Measurements from ENCODE around the gene CEACAM3. TPM values are rescaled to one million over a fixed set of nuclear protein-coding genes. Genes with fewer than 3 reads are reported as not detected.

Gene CEACAM3
- total and polyA plus RNA-seq, 8 donors, result 0.13 to 0.31 TPM; not detected in 6

DNA sequence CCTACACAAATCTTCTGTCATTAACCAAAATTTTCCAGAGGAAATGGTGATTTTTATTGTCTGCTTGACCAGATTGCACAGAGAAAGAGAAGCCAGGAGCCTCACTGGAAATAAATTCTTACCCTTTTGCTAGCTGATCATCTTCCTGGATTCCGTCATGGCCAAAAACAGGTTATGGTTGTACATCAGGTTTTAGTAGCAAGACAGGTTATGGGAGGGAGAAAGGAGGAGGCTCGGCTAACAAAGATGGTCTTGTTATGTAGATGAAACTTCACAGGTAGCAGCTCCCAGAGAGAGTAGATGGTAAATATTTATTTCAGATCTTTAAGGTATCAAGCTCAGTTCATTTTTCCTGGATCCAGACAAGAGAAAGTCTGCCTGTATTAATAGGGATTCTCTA is 19.7 kb upstream of the CEACAM3 start:
- TF ChIP-seq EP300 (IDR thresholded peaks at IDR 0.05) (no peak), POLR2A (IDR thresholded peaks at IDR 0.05) (no peak), POLR2AphosphoS5 (IDR thresholded peaks at IDR 0.05) (no peak)
- TF ChIP-seq, protein P1, sequence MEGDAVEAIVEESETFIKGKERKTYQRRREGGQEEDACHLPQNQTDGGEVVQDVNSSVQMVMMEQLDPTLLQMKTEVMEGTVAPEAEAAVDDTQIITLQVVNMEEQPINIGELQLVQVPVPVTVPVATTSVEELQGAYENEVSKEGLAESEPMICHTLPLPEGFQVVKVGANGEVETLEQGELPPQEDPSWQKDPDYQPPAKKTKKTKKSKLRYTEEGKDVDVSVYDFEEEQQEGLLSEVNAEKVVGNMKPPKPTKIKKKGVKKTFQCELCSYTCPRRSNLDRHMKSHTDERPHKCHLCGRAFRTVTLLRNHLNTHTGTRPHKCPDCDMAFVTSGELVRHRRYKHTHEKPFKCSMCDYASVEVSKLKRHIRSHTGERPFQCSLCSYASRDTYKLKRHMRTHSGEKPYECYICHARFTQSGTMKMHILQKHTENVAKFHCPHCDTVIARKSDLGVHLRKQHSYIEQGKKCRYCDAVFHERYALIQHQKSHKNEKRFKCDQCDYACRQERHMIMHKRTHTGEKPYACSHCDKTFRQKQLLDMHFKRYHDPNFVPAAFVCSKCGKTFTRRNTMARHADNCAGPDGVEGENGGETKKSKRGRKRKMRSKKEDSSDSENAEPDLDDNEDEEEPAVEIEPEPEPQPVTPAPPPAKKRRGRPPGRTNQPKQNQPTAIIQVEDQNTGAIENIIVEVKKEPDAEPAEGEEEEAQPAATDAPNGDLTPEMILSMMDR (IDR thresholded peaks at IDR 0.05), result no peak
- Histone ChIP-seq H3K27me3 (peaks cover 0 to 20% (median 0%) of the 10 kb centered on the region in 3 donors), H3K4me3 (no peak overlapping the region), H3K27ac (no peak overlapping the region), H3K4me1 (peaks cover 0 to 10% (median 5%) of the 10 kb centered on the region in 4 donors), H3K36me3 (no peaks in the 10 kb centered on the region), H3K9me3 (no peaks in the 10 kb centered on the region)
- intact Hi-C loops (cut with DNase I; ENCODE audit: low total_unique reads), result no loop called here
- peak in 1 of 2 donors; percentile 26 for DNase-seq
- WGBS, 5 donors, result 51 to 79% (median 70%) methylated on average over 2 of the region's 2 CpGs

DNA sequence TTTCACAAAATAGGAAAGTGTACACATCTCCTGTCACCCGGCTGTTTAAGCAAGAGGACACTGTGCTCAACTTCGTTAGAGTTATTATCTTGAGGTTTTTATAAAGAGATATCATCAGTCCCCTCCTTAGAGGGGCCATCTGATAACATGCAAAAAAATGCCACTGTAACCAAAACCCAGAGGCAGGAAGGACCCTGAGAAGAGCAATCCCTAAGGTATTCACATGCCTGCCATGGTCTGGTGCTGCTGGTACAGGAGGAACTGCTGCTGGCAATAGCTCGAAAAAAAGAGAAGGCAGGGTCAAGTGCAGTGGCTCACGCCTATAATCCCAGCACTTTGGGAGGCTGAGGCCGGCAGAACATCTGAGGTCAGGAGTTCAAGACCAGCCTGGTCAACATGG is 12.8 kb upstream of the CEACAM3 start:
- Histone ChIP-seq H3K27me3 (peaks cover 0 to 54% (median 9%) of the 10 kb centered on the region in 3 donors), H3K36me3 (no peaks in the 10 kb centered on the region), H3K4me3 (no peak overlapping the region), H3K4me1 (peaks cover 11 to 17% (median 15%) of the 10 kb centered on the region in 4 donors), H3K9me3 (no peaks in the 10 kb centered on the region), H3K27ac (no peak overlapping the region)
- no peak for TF ChIP-seq POLR2AphosphoS5 (IDR thresholded peaks at IDR 0.05)
- WGBS, 5 donors, result 51 to 58% (median 53%) methylated on average over 5 of the region's 5 CpGs
- no peak for DNase-seq
- intact Hi-C loops (cut with DNase I; ENCODE audit: low total_unique reads), result no loop called here

DNA sequence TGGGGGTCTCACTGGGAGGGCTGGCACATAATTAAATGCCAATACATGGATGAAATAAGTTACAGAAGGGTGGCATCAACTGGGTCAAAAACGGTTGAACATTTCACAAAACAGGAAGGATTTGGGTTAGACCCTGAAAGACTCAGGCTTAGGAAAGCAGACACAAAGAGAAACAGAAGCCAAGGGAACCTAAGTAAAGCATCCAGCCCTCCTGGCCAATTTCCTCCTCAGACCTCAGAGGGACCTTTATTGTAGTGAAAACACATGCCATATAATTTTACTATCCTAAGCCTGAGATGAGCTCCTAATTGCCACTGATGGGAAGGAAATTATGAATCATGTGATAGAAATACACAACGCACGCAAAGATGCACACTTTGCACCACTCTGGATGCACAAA is 12.1 kb upstream of the CEACAM3 start:
- DNase-seq, result no peak
- peaks cover 0 to 50% (median 9%) of the 10 kb centered on the region in 3 donors for H3K27me3 ChIP-seq
- WGBS, 5 donors, result 55 to 75% (median 63%) methylated on average over 3 of the region's 3 CpGs
- H3K4me3 ChIP-seq, result no peak overlapping the region
- TF ChIP-seq, protein P1 (IDR thresholded peaks at IDR 0.05), result no peak
- no peak for TF ChIP-seq POLR2AphosphoS5 (IDR thresholded peaks at IDR 0.05)
- no peak for TF ChIP-seq EP300 (IDR thresholded peaks at IDR 0.05)
- TF ChIP-seq POLR2A (IDR thresholded peaks at IDR 0.05), result no peak
- H3K36me3 ChIP-seq, result no peaks in the 10 kb centered on the region
- H3K27ac ChIP-seq, result no peak overlapping the region
- H3K9me3 ChIP-seq, result no peaks in the 10 kb centered on the region
- intact Hi-C loops (cut with DNase I; ENCODE audit: low total_unique reads), result no loop called here
- H3K4me1 ChIP-seq, result peaks cover 11 to 17% (median 15%) of the 10 kb centered on the region in 4 donors

DNA sequence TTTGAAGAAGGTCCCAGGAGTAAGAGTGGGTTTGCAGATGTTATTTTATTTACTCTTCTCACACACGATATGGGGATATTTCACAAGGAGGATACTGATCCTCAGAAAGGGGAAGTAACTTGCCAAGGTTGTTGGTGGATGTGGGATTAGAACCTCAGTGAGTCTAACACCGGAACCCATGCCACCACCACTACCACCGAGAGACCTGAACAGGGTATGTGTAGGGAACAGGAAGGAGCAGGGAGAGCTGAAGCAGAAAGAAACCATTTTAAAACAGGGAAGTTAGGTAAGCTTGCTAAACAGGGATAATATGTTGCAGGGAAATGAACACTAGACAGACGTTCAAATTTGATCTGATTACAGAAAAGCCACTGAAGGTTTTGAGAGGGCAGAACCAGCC is 11.6 kb upstream of the CEACAM3 start:
- WGBS, 5 donors, result 38 to 48% (median 45%) methylated on average over 4 of the region's 4 CpGs
- Histone ChIP-seq H3K27me3 (peaks cover 0 to 53% (median 9%) of the 10 kb centered on the region in 3 donors), H3K36me3 (no peaks in the 10 kb centered on the region), H3K4me3 (no peak overlapping the region), H3K4me1 (peaks cover 11 to 17% (median 15%) of the 10 kb centered on the region in 4 donors), H3K27ac (no peak overlapping the region), H3K9me3 (no peaks in the 10 kb centered on the region)
- intact Hi-C loops (cut with DNase I; ENCODE audit: low total_unique reads), result no loop called here
- TF ChIP-seq EP300 (IDR thresholded peaks at IDR 0.05), result no peak
- TF ChIP-seq, protein P1 (IDR thresholded peaks at IDR 0.05), result no peak
- no peak for TF ChIP-seq POLR2A (IDR thresholded peaks at IDR 0.05)
- TF ChIP-seq POLR2AphosphoS5 (IDR thresholded peaks at IDR 0.05), result no peak
- no peak for DNase-seq

DNA sequence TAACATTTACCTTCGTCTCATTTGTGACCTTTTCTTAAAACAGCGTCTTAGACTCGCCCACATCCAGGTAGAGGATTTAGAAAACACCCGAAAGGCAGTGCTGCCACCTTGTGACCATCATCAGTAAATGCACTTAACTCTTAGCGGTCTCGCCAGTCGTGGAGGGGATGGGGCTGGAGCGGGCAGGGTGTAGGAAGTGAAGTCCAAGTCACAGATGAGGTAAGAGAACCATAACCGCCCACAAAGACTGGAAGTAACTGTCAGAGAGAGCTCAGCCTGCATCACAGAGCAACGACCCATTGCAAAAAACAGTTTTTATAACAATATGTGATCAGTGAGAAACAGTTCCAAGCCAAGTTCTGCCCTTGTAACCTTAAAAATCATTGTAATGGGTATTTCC is 10.7 kb upstream of the CEACAM3 start:
- WGBS, 5 donors, result 0 to 2% (median 1%) methylated on average over 10 of the region's 10 CpGs
- Histone ChIP-seq H3K4me3 (no peak overlapping the region), H3K27me3 (peaks cover 0 to 53% (median 9%) of the 10 kb centered on the region in 3 donors), H3K4me1 (peaks cover 11 to 17% (median 15%) of the 10 kb centered on the region in 4 donors), H3K9me3 (no peaks in the 10 kb centered on the region), H3K36me3 (no peaks in the 10 kb centered on the region), H3K27ac (no peak overlapping the region)
- DNase-seq, result peak; percentile 73 to 91
- TF ChIP-seq, protein P1 (IDR thresholded peaks at IDR 0.05), result peak in 5 of 7 experiments; percentile 53 to 71 (median 61)
- no peak for TF ChIP-seq POLR2AphosphoS5 (IDR thresholded peaks at IDR 0.05)
- no peak for TF ChIP-seq POLR2A (IDR thresholded peaks at IDR 0.05)
- intact Hi-C loops (cut with DNase I; ENCODE audit: low total_unique reads), result no loop called here

Measured in stomach (tissue), 9 donors.